ENCODE results near the gene LMBRD2. TPM values are rescaled to one million over a fixed set of nuclear protein-coding genes. Genes with fewer than 3 reads are reported as not detected.

Gene LMBRD2
- total and polyA plus RNA-seq, 2 of the 8 experiments (the other 6 are each of a cell fraction or from before 2014, with no cell fraction given), result 1.1 to 4.1 TPM

GRCh38 chr5:36168737-36169136, 17.1 kb upstream of the LMBRD2 start:
- Histone ChIP-seq H3K9me3 (ENCODE audit: insufficient read depth in 2 of 2, low read depth in 1 of 2, low read length in 1 of 2) (no peaks in the 10 kb centered on the region), H3K23ac (ENCODE audit: insufficient read length) (no peak overlapping the region), H4K8ac (ENCODE audit: extremely low read depth, insufficient read depth, low read length) (no peak overlapping the region), H3K79me1 (ENCODE audit: low read depth, low read length) (peaks cover 4% of the 10 kb centered on the region; the same call in 1 of the 2 replicates), H3K56ac (replicated peaks; ENCODE audit: insufficient read length, low read depth, low read length) (no peak overlapping the region), H2BK12ac (ENCODE audit: low read depth, low read length) (no peak overlapping the region), H2BK20ac (ENCODE audit: low read length) (no peak overlapping the region), H2AFZ (ENCODE audit: low read length) (no peak overlapping the region), H3K27ac (ENCODE audit: low read depth, low read length) (no peak overlapping the region), H3K27me3 (replicated peaks in 1 of 4; ENCODE audit: control insufficient read depth in 3 of 4, extremely low read depth in 1 of 4, insufficient read depth in 3 of 4, low read length in 3 of 4) (no peaks in the 10 kb centered on the region), H4K91ac (replicated peaks; ENCODE audit: insufficient read length, low read length) (no peak overlapping the region), H3K4me1 (replicated peaks in 1 of 4; ENCODE audit: control insufficient read depth in 3 of 4, insufficient read depth in 4 of 4, low read length in 3 of 4) (no peaks in the 10 kb centered on the region), H2BK15ac (ENCODE audit: low read length) (no peak overlapping the region), H2BK120ac (replicated peaks; ENCODE audit: low read depth, low read length) (no peak overlapping the region), H3K18ac (ENCODE audit: extremely low read depth, low read length) (no peak overlapping the region), H4K20me1 (replicated peaks in 1 of 2; ENCODE audit: control insufficient read depth in 1 of 2, insufficient read depth in 2 of 2, low read length in 2 of 2) (peaks cover 0 to 3% of the 10 kb centered on the region in 2 experiments), H3K4me3 (ENCODE audit: extremely low read depth in 1 of 4, insufficient read depth in 2 of 4, low read depth in 3 of 4, low read length in 4 of 4) (no peak overlapping the region), H3K4ac (replicated peaks; ENCODE audit: insufficient read length, low read depth, low read length) (no peak overlapping the region), H3K36me3 (ENCODE audit: control insufficient read depth in 2 of 4, insufficient read depth in 4 of 4, low read length in 3 of 4) (peaks cover 15 to 90% (median 55%) of the 10 kb centered on the region in 4 experiments), H2BK5ac (ENCODE audit: low read depth, low read length) (no peak overlapping the region), H3K9ac (replicated peaks in 1 of 4; ENCODE audit: extremely low read depth in 1 of 4, low read depth in 3 of 4, low read length in 3 of 4) (no peak overlapping the region), H3K4me2 (ENCODE audit: insufficient read depth in 1 of 2, low read depth in 2 of 2, low read length in 2 of 2) (no peak overlapping the region), H3K79me2 (ENCODE audit: control insufficient read depth in 1 of 2, insufficient read depth in 2 of 2, low read length in 2 of 2) (peaks cover 0 to 8% of the 10 kb centered on the region in 2 experiments; a peak in 2 of 4 replicates), H3K14ac (ENCODE audit: insufficient read length) (no peak overlapping the region), H4K5ac (ENCODE audit: insufficient read length, low read depth, low read length) (no peak overlapping the region), H3K23me2 (ENCODE audit: low read depth, low read length) (no peaks in the 10 kb centered on the region), H2AK5ac (ENCODE audit: low read depth, low read length) (no peak overlapping the region)
- FAIRE-seq (no peak), DNase-seq (ENCODE audit: low read depth in 1 of 2, low spot score in 2 of 2) (no peak)
- ChIA-PET POLR2A (ENCODE audit: partially characterized antibody) (interaction anchor here (1.1 to 1.3 kb wide), 2 partner anchors 10 to 16 kb away, joined by 3 to 4 read pairs; partner anchors contain the start of gene SKP2), CTCF (ENCODE audit: partially characterized antibody) (interaction anchor here (0.6 to 2.1 kb wide), 4 partner anchors 10 to 96 kb away, joined by 3 to 6 read pairs (median 4); no protein-coding TSS in a partner anchor)
- 98% methylated on average over 4 of the region's 4 CpGs; no CpG with 5 or more reads in 1 of the 2 experiments for WGBS, 2 experiments (ENCODE audit: extremely low coverage in 1 of 2, insufficient coverage in 1 of 2, insufficient read length in 1 of 2, insufficient replicate concordance in 2 of 2, low coverage in 1 of 2, low lambda C conversion rate in 2 of 2, missing lambda C conversion rate in 1 of 2)
- TF ChIP-seq POLR2AphosphoS5 (IDR thresholded peaks at IDR 0.05; ENCODE audit: low read depth, low read length) (no peak), TAF1 (IDR thresholded peaks at IDR 0.05; ENCODE audit: low read depth, low read length) (no peak), KDM5A (IDR thresholded peaks at IDR 0.05; ENCODE audit: low read length) (no peak), CTCF (IDR thresholded peaks at IDR 0.05; ENCODE audit: control extremely low read depth in 1 of 3, insufficient read depth in 1 of 3, low read depth in 1 of 3, low read length in 3 of 3) (no peak), SP2 (IDR thresholded peaks at IDR 0.05; ENCODE audit: low read length) (no peak), BCL11A (IDR thresholded peaks at IDR 0.05; ENCODE audit: low read depth in 2 of 2, low read length in 2 of 2) (no peak), NANOG (IDR thresholded peaks at IDR 0.05; ENCODE audit: insufficient read depth, low read depth, low read length, poor library complexity, severe bottlenecking) (no peak), SIRT6 (IDR thresholded peaks at IDR 0.05; ENCODE audit: low read length) (no peak)
- TF ChIP-seq, protein P1, sequence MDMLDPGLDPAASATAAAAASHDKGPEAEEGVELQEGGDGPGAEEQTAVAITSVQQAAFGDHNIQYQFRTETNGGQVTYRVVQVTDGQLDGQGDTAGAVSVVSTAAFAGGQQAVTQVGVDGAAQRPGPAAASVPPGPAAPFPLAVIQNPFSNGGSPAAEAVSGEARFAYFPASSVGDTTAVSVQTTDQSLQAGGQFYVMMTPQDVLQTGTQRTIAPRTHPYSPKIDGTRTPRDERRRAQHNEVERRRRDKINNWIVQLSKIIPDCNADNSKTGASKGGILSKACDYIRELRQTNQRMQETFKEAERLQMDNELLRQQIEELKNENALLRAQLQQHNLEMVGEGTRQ (IDR thresholded peaks at IDR 0.05; ENCODE audit: low read length), result no peak
- TF ChIP-seq, protein P2, sequence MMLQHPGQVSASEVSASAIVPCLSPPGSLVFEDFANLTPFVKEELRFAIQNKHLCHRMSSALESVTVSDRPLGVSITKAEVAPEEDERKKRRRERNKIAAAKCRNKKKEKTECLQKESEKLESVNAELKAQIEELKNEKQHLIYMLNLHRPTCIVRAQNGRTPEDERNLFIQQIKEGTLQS (IDR thresholded peaks at IDR 0.05; ENCODE audit: insufficient read depth, low read depth, low read length), result no peak

All from H1 (cell line).